ENCODE measurements around the gene ACTN4. TPM values are rescaled to one million over a fixed set of nuclear protein-coding genes. Genes with fewer than 3 reads are reported as not detected.

ACTN4 gene
- total and polyA plus RNA-seq, 2 of the 4 experiments (the other 2 are of a cell fraction), result 541 to 659 TPM

DNA sequence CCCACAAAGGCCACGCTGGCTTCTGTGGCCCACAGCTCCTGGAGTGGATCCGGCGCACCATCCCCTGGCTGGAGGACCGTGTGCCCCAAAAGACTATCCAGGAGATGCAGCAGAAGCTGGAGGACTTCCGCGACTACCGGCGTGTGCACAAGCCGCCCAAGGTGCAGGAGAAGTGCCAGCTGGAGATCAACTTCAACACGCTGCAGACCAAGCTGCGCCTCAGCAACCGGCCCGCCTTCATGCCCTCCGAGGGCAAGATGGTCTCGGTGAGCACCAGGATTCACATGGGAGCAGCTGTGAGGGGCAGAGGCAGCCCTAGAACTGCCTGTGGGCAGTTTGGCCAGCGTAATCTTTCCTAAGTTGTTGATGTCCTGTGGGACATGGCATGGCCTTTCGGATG is 69.6 kb downstream of the ACTN4 start:
- Histone ChIP-seq H3K4me2 (ENCODE audit: low read depth, low read length) (no peak overlapping the region), H3K9me1 (ENCODE audit: insufficient read depth, low read length) (peaks cover 22% of the 10 kb centered on the region), H2AK5ac (ENCODE audit: low read depth, low read length) (no peak overlapping the region), H4K5ac (ENCODE audit: low read depth, low read length) (no peak overlapping the region), H3K36me3 (ENCODE audit: control insufficient read depth, insufficient read depth, low read length) (peaks cover 85% of the 10 kb centered on the region), H3K27ac (ENCODE audit: insufficient read depth, low read length) (no peak overlapping the region), H3K18ac (ENCODE audit: low read depth, low read length) (no peak overlapping the region), H3K9me3 (ENCODE audit: control insufficient read depth, insufficient read depth, low read length) (no peaks in the 10 kb centered on the region), H2BK15ac (ENCODE audit: low read depth, low read length) (no peak overlapping the region), H4K20me1 (ENCODE audit: insufficient read depth, low read length) (peaks cover 52% of the 10 kb centered on the region), H3K9ac (ENCODE audit: low read depth, low read length) (no peak overlapping the region), H4K8ac (ENCODE audit: low read depth in 2 of 2, low read length in 2 of 2) (no peak overlapping the region), H2BK20ac (ENCODE audit: low read depth, low read length) (no peak overlapping the region), H3K4me3 (ENCODE audit: insufficient read depth, low read depth, low read length) (no peak overlapping the region), H2BK120ac (ENCODE audit: low read depth, low read length) (no peak overlapping the region), H3K56ac (ENCODE audit: extremely low read depth, insufficient read depth, low read length) (no peak overlapping the region), H2AFZ (replicated peaks; ENCODE audit: low read length, poor library complexity) (peak overlapping the region; percentile 49), H3K14ac (replicated peaks; ENCODE audit: low read depth, low read length) (no peak overlapping the region), H3K4me1 (ENCODE audit: control insufficient read depth, insufficient read depth, low read length) (peaks cover 23% of the 10 kb centered on the region), H3K79me1 (ENCODE audit: low read depth in 1 of 2, low read length in 2 of 2) (peaks cover 55 to 92% of the 10 kb centered on the region in 2 experiments), H4K91ac (ENCODE audit: insufficient read depth, low read depth, low read length) (no peak overlapping the region), H3K27me3 (ENCODE audit: control insufficient read depth, insufficient read depth, low read length) (no peaks in the 10 kb centered on the region), H3K23ac (ENCODE audit: low read depth, low read length) (no peak overlapping the region), H2AK9ac (replicated peaks; ENCODE audit: low read depth, low read length, poor library complexity) (peak overlapping the region; percentile 37), H2BK5ac (ENCODE audit: low read depth, low read length, poor library complexity, severe bottlenecking) (no peak overlapping the region), H3K4ac (ENCODE audit: low read depth, low read length) (no peak overlapping the region)
- intact Hi-C loops (cut with micrococcal nuclease), result no loop called here
- 97% methylated on average over 14 of the region's 17 CpGs; no CpG with 5 or more reads in 1 of the 2 experiments for whole genome bisulfite sequencing, 2 experiments (ENCODE audit: extremely low coverage in 2 of 2, insufficient read length in 1 of 2)
- dilution Hi-C loops (cut with HindIII; ENCODE audit: low sequenced_read_pairs, unreplicated experiment), result no loop called here
- no TSS peak for BruUV-seq (replicated peaks)
- ChIA-PET POLR2A (ENCODE audit: unreplicated experiment) (no interaction called here), CTCF (no interaction called here)
- ATAC-seq (ENCODE audit: low read depth), result no peak
- in situ Hi-C loops (cut with MboI; ENCODE audit: low sequenced_read_pairs), result no loop called here
- DNase-seq, result no peak
- TF ChIP-seq RFX5 (IDR thresholded peaks at IDR 0.05; ENCODE audit: low read depth, low read length) (no peak), USF2 (IDR thresholded peaks at IDR 0.05; ENCODE audit: low read depth, low read length) (no peak), MXI1 (IDR thresholded peaks at IDR 0.05; ENCODE audit: borderline replicate concordance, low read depth, low read length) (no peak), RCOR1 (IDR thresholded peaks at IDR 0.05; ENCODE audit: insufficient replicate concordance, low read length) (no peak), POLR2A (IDR thresholded peaks at IDR 0.05; ENCODE audit: low read depth, low read length) (no peak), CHD1 (IDR thresholded peaks at IDR 0.05; ENCODE audit: low read depth, low read length) (no peak), CTCF (conservative IDR thresholded peaks at IDR 0.05; ENCODE audit: low read depth, low read length) (no peak), ELK1 (IDR thresholded peaks at IDR 0.05; ENCODE audit: borderline replicate concordance, low read depth, low read length) (no peak), BHLHE40 (IDR thresholded peaks at IDR 0.05; ENCODE audit: low read depth, low read length) (no peak), NFE2L2 (IDR thresholded peaks at IDR 0.05; ENCODE audit: low read depth, low read length) (no peak), FOS (IDR thresholded peaks at IDR 0.05; ENCODE audit: low read depth, low read length) (no peak), MAZ (IDR thresholded peaks at IDR 0.05; ENCODE audit: borderline replicate concordance, low read depth, low read length) (no peak), CEBPB (IDR thresholded peaks at IDR 0.05; ENCODE audit: low read depth, low read length) (no peak), MAFK (IDR thresholded peaks at IDR 0.05; ENCODE audit: low read depth, low read length) (no peak), SMC3 (IDR thresholded peaks at IDR 0.05; ENCODE audit: low read depth, low read length) (no peak), RAD21 (IDR thresholded peaks at IDR 0.05; ENCODE audit: low read length) (no peak)

Data from IMR-90 (cell line).